ENCODE results near the gene HP1BP3.
"Not testable (repeated sequence)": the region's sequence is repeated elsewhere in the genome, so short reads cannot be mapped to it uniquely, and the experiment has no call there.

Gene HP1BP3

DNA sequence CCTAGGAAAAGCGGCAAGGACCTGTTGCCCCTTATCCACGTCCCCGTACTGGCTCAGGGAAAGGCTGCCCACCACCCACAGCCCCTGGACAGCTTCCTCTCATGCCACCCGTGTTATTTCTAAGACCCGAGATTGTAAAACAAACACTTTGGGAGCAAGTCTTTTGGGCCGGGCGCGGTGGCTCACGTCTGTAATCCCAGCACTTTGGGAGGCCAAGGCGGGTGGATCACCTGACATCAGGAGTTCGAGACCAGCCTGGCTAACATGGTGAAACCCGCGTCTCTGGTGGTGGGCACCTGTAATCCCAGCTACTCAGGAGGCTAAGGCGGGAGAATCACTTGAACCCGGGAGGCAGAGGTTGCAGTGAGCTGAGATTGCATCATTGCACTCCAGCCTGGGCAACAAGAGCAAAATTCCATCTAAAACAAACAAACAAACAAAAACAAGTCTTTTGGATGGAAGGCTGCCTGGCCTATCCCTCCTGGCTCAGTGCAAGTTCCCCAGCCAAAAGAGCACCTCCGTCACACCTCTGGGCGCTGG is 68.7 kb downstream of the HP1BP3 start:
- Mint-ChIP-seq H3K27me3 (peaks cover 52% of the 10 kb centered on the region), H3K4me3 (peak overlapping the region; percentile 63)
- intact Hi-C loops (cut with micrococcal nuclease); H3K4me1 Mint-ChIP-seq (ENCODE audit: low read depth); H3K27ac Mint-ChIP-seq; H3K36me3 Mint-ChIP-seq (ENCODE audit: low read depth); H3K9me3 Mint-ChIP-seq: not testable (repeated sequence)

DNA sequence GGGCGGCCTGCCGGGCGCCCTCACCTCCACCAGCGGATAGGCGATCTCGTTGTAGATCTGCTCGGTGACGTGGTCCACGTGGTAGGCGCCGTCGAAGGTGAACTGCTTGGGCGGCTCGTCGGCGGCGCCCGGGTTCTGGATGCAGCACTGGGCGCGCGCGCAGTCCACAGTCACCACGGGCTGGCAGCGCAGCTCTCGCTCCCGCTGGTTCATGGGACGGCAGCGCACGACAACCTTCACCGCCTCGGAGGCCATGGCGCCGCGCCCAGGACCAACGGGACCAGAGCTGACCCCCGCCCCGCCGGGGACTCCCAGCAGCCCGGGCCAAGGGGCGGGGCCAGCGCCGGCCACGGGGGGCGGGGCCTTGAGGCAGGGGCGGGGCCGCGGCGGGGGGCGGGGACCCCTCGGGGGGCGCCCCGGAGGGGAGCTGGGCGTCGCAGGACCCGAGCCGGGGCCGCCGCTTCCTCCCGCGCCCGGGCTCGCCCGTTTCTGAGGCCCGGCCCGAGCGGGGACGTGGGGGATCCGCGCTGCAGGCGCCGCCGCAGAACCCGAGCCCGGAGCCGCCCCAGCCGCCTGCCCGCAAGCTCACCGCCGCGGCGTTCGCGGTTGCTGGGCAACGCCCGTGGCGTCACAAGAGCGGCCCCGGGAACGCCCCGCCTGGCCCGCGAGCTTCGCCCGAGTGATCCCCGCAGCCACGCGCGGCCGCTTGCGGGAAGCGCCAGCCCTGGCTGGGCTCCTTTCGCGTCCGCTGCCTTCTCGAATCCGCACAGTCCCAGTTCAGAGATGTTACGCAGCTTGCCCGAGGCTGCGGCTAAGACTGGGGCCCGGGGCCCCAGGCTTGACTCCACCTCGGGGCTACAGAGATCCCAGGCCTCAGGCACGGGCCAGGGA is 69.4 kb downstream of the HP1BP3 start, which contains the start of gene KIF17:
Gene KIF17, minus strand, starts transcription at position 556 of the 891 bp plus-strand sequence. Its CDS starts 301 bp downstream, at position 255.
- intact Hi-C loops (cut with micrococcal nuclease): no loop called here
- H3K9me3 Mint-ChIP-seq: no peaks in the 10 kb centered on the region
- H3K4me3 Mint-ChIP-seq: peak within 1 kb of the TSS; percentile 63
- no peaks in the 10 kb centered on the region for H3K4me1 Mint-ChIP-seq (ENCODE audit: low read depth)
- no peak within 1 kb of the TSS for H3K27ac Mint-ChIP-seq
- H3K36me3 Mint-ChIP-seq (ENCODE audit: low read depth): no peaks in the 10 kb centered on the region
- peaks cover 52% of the 10 kb centered on the region for H3K27me3 Mint-ChIP-seq

DNA sequence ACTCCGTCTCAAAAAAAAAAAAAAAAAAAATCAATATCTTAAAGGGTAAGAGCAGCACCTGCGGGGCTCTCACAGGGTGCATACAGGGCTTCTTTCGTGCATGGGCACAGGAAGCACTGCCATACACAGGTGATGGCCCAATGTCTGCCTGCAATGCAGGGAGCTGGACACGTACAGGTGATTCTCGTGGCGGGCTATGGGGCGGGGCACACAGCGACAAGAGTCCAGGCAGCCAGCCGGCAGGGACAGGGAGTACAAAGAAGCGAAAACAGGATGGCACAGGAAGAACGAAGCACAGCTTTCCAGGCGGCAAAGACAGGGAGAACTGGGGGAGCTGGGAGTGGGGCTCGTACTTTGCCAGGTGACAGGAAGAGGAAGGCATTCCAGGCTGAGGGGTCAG is 70.9 kb downstream of the HP1BP3 start:
- H3K36me3 Mint-ChIP-seq (ENCODE audit: low read depth): no peaks in the 10 kb centered on the region
- no peaks in the 10 kb centered on the region for H3K4me1 Mint-ChIP-seq (ENCODE audit: low read depth)
- intact Hi-C loops (cut with micrococcal nuclease): no loop called here
- peak overlapping the region; percentile 11 for H3K4me3 Mint-ChIP-seq
- H3K27ac Mint-ChIP-seq: no peak overlapping the region
- peaks cover 50% of the 10 kb centered on the region for H3K27me3 Mint-ChIP-seq
- H3K9me3 Mint-ChIP-seq: no peaks in the 10 kb centered on the region

DNA sequence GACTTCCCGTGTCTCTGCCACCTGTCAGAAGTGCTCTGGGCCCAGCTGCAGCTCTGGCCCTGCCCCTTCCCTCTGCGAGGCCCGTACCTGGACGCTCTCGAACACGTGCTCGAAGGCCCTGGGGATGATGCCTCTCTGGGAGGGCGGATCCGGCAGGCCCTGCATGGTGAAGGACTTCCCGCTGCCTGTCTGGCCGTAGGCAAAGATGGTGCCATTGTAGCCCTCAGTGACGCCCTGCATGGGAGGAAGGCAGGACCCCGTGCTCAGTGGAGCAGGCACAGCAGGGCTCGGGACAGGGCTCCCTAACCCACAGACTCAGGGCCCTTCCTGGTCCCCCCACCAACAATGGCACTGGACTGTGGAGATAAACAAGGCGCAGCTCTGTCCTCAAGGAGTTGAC is 71.7 kb downstream of the HP1BP3 start:
- H3K27ac Mint-ChIP-seq: no peak overlapping the region
- H3K4me1 Mint-ChIP-seq (ENCODE audit: low read depth): no peaks in the 10 kb centered on the region
- H3K4me3 Mint-ChIP-seq: no peak overlapping the region
- H3K36me3 Mint-ChIP-seq (ENCODE audit: low read depth): no peaks in the 10 kb centered on the region
- peaks cover 48% of the 10 kb centered on the region for H3K27me3 Mint-ChIP-seq
- intact Hi-C loops (cut with micrococcal nuclease): no loop called here
- H3K9me3 Mint-ChIP-seq: no peaks in the 10 kb centered on the region

DNA sequence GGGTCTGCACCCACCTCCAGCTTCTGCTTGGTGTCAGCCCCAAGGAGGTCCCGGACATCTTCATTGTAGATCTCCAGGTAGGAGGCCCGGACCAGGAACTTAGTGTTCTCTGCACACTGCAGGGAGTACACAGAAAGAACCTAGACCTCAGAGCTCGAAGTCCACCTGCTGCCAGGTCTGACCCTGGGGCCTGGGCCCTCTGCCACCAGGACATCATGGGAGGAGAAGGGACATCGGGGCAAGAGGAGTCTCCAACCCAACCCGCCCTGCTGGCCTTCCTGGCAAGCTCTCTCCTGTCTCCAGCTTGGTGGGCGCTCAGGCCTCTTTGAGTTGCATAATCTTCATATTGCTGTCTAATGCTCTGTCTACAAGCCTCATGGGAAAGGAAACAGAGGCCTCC is 73.7 kb downstream of the HP1BP3 start:
- Mint-ChIP-seq H3K9me3 (no peaks in the 10 kb centered on the region), H3K27me3 (peaks cover 32% of the 10 kb centered on the region), H3K36me3 (ENCODE audit: low read depth) (no peaks in the 10 kb centered on the region), H3K4me1 (ENCODE audit: low read depth) (no peaks in the 10 kb centered on the region), H3K4me3 (no peak overlapping the region), H3K27ac (no peak overlapping the region)
- intact Hi-C loops (cut with micrococcal nuclease): no loop called here

DNA sequence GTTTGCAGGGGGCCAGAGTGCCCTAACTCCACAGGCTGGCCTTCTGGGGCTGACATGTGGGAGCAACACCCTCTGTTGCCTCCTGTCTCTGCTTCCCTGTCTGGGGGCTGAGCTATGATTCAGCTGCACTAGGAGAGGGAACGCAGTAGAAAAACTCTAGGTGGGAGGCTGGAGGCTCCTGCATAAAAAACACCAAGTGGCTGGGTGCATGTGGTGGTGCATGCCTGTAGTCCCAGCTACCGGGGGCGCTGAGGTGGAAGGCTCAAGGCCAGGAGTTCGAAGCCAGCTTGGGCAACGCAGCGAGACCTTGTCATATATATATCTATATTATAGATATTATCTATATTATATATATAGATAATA is 74.9 kb downstream of the HP1BP3 start:
- no peak overlapping the region for H3K4me3 Mint-ChIP-seq
- no peaks in the 10 kb centered on the region for H3K9me3 Mint-ChIP-seq
- no peaks in the 10 kb centered on the region for H3K36me3 Mint-ChIP-seq (ENCODE audit: low read depth)
- intact Hi-C loops (cut with micrococcal nuclease): no loop called here
- no peak overlapping the region for H3K27ac Mint-ChIP-seq
- no peaks in the 10 kb centered on the region for H3K4me1 Mint-ChIP-seq (ENCODE audit: low read depth)
- H3K27me3 Mint-ChIP-seq: peaks cover 27% of the 10 kb centered on the region

DNA sequence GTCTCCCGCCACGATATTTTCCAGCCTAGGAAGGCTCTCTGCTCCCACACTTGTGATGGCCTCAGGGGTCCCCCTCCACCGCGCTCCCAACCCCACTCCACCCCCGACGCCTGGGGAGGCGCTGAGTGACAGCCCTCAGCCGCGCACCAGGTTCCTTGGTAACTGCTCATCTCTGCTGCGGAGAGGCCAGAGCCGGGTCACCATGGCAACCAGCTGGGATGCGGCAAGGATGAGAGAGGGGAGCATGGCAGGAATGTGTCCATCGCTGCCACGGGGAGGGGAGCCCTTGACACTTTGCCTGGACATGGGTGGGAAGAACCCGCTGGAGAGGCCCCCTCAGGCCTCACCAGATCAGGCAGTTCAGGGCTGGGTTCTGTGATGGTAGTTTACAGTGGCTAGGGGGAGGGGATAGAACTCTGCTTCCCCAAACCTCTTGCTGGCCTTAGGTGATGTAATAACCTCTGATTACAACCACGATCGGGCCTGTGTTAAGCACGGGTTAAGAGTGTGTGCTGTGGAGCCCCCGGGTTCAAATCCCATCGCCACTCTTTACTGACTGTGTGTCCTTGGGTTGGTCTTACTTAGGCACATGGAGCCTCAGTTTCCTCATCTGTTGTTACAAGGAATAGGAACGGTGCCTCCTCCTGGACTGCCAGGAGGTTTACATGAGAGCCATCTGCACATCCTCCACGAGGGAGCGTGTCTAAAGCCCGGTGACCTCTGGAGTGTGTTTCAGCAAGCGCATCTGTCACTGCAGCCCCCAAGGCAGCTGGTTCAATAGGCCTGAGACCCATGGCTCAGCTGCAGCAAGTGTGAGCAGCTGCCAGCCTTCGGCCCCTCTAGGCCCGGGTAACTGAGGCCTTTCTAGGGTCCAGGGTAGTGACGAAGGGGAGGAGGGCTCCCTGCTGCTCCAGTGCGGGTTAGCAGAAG is 75.6 kb downstream of the HP1BP3 start:
- H3K4me1 Mint-ChIP-seq (ENCODE audit: low read depth): no peaks in the 10 kb centered on the region
- H3K27ac Mint-ChIP-seq: no peak overlapping the region
- H3K4me3 Mint-ChIP-seq: no peak overlapping the region
- H3K27me3 Mint-ChIP-seq: peaks cover 23% of the 10 kb centered on the region
- intact Hi-C loops (cut with micrococcal nuclease): no loop called here
- no peaks in the 10 kb centered on the region for H3K36me3 Mint-ChIP-seq (ENCODE audit: low read depth)
- no peaks in the 10 kb centered on the region for H3K9me3 Mint-ChIP-seq

DNA sequence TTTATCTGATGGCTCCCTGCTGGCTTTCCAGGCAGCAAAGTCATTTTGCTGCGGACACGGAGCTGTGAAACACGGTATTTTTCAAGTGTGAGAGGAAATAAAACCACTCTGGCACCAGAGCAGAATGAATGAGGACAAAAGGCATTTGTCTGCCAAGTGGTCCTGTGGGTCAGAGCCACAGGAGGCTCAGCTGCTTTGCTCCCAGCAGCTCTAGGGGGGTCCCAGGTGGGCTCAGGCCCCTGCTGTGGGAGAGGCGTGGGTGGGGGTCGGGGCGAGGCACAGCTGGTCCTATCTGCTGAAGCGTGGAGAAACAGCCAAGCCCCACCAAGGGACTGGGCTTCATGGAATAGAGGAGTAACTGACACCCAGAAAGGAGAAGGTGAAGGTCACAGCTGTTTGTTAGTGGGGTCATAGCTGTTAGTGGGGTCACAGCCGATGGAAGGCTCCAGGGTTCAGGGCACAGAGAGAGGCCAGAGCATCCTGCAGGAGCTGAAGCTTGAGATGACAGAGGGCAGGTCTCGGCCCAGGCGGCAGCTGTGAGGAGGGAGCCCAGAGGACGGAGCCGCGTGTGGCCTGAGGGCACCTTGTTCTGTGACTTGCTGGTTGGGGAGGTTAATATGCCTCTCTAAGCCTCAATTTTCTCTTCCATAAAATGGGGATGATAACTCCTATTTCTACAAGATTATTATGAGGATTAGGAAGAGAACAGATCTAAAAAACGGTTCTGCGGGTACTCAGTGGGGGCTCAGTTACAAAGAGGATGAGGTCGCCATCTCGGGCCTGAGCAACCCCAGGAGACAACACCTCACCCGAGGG is 76.4 kb downstream of the HP1BP3 start:
- Mint-ChIP-seq H3K36me3 (ENCODE audit: low read depth) (no peaks in the 10 kb centered on the region), H3K9me3 (no peaks in the 10 kb centered on the region), H3K4me1 (ENCODE audit: low read depth) (no peaks in the 10 kb centered on the region), H3K27me3 (peaks cover 14% of the 10 kb centered on the region), H3K27ac (no peak overlapping the region), H3K4me3 (no peak overlapping the region)
- intact Hi-C loops (cut with micrococcal nuclease): no loop called here

DNA sequence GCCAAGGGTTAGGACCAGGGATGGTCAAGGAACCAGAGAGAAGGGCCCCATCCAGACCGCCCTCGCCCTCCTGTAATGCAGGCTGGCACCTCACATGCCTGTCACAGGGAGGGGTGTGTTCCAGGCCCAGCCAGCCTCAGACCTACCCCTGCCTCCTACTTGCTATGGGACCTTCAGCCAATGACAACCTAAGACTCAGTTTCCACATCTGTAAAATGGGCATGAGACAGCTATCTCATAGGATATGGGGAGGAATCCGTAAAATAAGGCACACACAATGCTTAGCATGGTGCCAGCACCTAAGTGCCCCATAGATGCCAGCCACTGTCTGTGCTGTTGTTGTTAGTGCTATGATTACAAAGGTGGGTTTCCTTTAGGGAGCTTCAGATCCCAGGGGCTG is 77.2 kb downstream of the HP1BP3 start:
- Mint-ChIP-seq H3K4me1 (ENCODE audit: low read depth) (no peaks in the 10 kb centered on the region), H3K27ac (no peak overlapping the region), H3K36me3 (ENCODE audit: low read depth) (no peaks in the 10 kb centered on the region), H3K4me3 (no peak overlapping the region), H3K9me3 (no peaks in the 10 kb centered on the region), H3K27me3 (peaks cover 9% of the 10 kb centered on the region)
- intact Hi-C loops (cut with micrococcal nuclease): no loop called here

DNA sequence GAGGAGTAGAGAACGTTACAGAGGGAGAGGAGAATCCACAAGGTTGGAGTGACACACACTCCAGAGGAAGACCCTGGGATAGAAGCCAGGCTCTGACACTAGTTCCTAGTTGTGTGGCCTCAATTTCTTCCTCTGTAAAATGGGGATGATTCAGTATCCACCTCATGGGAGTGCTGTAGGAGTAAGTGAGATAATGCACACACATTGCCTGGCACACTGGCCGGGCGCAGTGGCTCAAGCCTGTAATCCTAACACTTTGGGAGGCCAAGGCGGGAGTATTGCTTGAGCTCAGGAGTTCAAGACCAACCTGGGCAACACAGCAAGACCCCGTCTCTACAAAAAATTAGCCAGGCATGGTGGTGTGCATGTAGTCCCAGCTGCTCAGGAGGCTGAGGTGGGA is 78.2 kb downstream of the HP1BP3 start:
- H3K27me3 Mint-ChIP-seq: peaks cover 9% of the 10 kb centered on the region
- H3K4me3 Mint-ChIP-seq: no peak overlapping the region
- no peaks in the 10 kb centered on the region for H3K9me3 Mint-ChIP-seq
- H3K4me1 Mint-ChIP-seq (ENCODE audit: low read depth): no peaks in the 10 kb centered on the region
- H3K27ac Mint-ChIP-seq: no peak overlapping the region
- no peaks in the 10 kb centered on the region for H3K36me3 Mint-ChIP-seq (ENCODE audit: low read depth)
- intact Hi-C loops (cut with micrococcal nuclease): no loop called here

DNA sequence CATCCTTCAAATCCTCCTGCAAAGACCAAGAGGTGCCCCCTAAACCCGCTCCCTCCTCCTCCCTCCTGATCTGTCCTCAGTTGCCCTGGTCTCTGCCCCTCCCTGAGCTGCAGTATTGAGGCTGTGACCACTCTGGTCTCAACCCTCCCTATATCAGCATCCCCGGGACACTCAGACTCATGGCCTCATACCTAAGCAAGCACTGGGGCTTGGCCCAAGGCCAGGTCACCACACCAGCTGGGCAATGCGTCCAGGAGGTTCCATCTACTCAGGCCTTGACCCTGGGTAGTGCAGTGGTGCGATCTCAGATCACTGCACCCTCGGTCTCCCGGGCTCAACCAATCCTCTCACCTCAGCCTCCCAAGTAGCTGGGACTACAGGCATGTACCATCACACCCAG is 79.0 kb downstream of the HP1BP3 start:
- Mint-ChIP-seq H3K9me3 (no peaks in the 10 kb centered on the region), H3K27ac (no peak overlapping the region), H3K27me3 (peaks cover 11% of the 10 kb centered on the region), H3K4me3 (no peak overlapping the region), H3K36me3 (ENCODE audit: low read depth) (no peaks in the 10 kb centered on the region), H3K4me1 (ENCODE audit: low read depth) (no peaks in the 10 kb centered on the region)
- intact Hi-C loops (cut with micrococcal nuclease): no loop called here

DNA sequence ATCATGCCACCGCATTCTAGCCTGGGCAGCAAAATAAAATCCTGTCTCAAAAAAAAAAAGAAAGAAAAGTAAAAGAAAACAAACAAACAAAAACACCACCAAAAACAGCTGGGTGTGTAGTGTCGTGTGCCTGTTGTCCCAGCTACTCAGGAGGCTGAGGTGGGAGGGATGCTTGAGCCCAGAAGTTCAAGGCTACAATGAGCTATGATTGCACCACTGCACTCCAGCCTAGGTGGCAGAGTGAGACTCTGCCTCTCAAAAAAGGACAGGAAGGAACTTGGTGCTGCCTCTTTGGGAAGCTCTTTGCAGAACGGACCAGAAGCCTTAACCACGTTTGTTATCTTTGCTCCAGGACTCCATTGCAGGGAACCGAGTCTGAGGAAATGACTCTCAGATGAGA is 80.3 kb downstream of the HP1BP3 start:
- intact Hi-C loops (cut with micrococcal nuclease): no loop called here
- no peaks in the 10 kb centered on the region for H3K4me1 Mint-ChIP-seq (ENCODE audit: low read depth)
- no peaks in the 10 kb centered on the region for H3K9me3 Mint-ChIP-seq

DNA sequence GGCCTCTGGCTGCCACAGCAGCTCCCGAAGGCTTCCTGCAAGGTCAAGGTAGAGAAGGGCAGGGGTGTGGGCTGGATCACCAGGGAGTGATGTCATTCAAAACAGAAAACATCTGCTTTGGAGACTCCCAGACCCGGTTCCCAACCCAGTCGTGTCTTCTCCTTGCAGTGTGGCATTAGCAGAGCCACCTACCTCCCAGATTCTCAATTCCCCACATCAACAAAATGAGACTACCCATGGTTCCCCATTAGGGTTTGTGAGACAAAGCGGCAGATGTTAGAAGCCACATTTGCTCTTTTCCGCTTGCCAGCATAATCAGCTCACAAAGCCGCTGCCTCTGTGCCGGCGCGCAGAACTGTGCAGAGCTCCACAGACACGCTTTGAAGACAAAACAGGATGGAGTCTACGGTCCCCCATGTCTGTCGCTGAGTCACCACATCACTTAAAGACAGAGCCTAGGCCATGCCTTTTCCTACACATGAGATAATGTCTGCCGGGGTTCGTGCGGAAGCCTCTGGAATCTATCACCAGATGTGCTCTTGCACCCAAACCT is 81.8 kb downstream of the HP1BP3 start:
- intact Hi-C loops (cut with micrococcal nuclease): no loop called here
- Mint-ChIP-seq H3K27me3 (peaks cover 10% of the 10 kb centered on the region), H3K4me1 (ENCODE audit: low read depth) (no peaks in the 10 kb centered on the region), H3K4me3 (no peak overlapping the region), H3K27ac (no peak overlapping the region), H3K36me3 (ENCODE audit: low read depth) (no peaks in the 10 kb centered on the region), H3K9me3 (no peaks in the 10 kb centered on the region)

More for the DNA sequence above, 80.3 kb downstream of the HP1BP3 start:
- H3K36me3 Mint-ChIP-seq (ENCODE audit: low read depth): no peaks in the 10 kb centered on the region
- H3K27me3 Mint-ChIP-seq: peaks cover 11% of the 10 kb centered on the region
- no peak overlapping the region for H3K4me3 Mint-ChIP-seq
- no peak overlapping the region for H3K27ac Mint-ChIP-seq

Measured in dendritic cell treated with granulocyte-macrophage colony-stimulating factor and Interleukin-4, amounts not matched to agents 40 ng/mL and 50 ng/mL, for 4 days (primary cell).